Uterus (tissue), 4 donors: ENCODE results near the gene FAM124B. TPM values are rescaled to one million over a fixed set of nuclear protein-coding genes. Genes with fewer than 3 reads are reported as not detected.

Experiments used
- DNase-seq, 2 donors: peaks; one replicate each; pipeline ENCODE4 v3.0.0-alpha.2; 2019 to 2020
- H3K27ac ChIP-seq, 2 donors: fragments of 200-600 bp; sonication (generic); 1 replicate in 1 of 2; 2 replicates in 1 of 2; pipeline ENCODE4 v1.5.1; 2016 to 2018
- H3K27me3 ChIP-seq, 2 donors: fragments of 200-600 bp; sonication (generic); one replicate each; pipeline ENCODE4 v1.5.1; 2018 to 2019; ENCODE audit warnings: control low read depth in 1 of 2
- H3K36me3 ChIP-seq, 2 donors: fragments of 200-600 bp; sonication (generic); one replicate each; pipeline ENCODE4 v1.5.1; 2019; ENCODE audit warnings: control low read depth in 1 of 2
- H3K4me1 ChIP-seq, 2 donors: fragments of 200-600 bp; sonication (generic); one replicate each; pipeline ENCODE4 v1.5.1; 2018 to 2019; ENCODE audit warnings: control low read depth in 1 of 2
- H3K4me3 ChIP-seq, 2 donors: fragments of 200-600 bp; sonication (generic); 1 replicate in 1 of 2; 2 replicates in 1 of 2; pipeline ENCODE4 v1.5.1; 2018 to 2019; ENCODE audit warnings: mild to moderate bottlenecking in 1 of 2
- H3K9me3 ChIP-seq, 2 donors: fragments of 200-600 bp; sonication (generic); one replicate each; pipeline ENCODE4 v1.5.1; 2019; ENCODE audit warnings: control low read depth in 1 of 2
- POLR2A ChIP-seq, 2 donors: fragments of 450-650 bp; IDR thresholded peaks; one replicate each; pipeline ENCODE4 v1.6.1; 2016; ENCODE audit warnings: antibody characterized with exemption in 2 of 2, mild to moderate bottlenecking in 1 of 2, moderate library complexity in 1 of 2
- intact Hi-C: fragments of 100-400 bp; cut with DNase I; formaldehyde crosslinking; loops from one replicate; pipeline ENCODE4 v1.15.1; 2023; ENCODE audit warnings: low total_unique reads
- total RNA-seq, 4 donors: library from RNA; depleted of rRNA in 3 of 4; stranded (reverse); fragments of >200 nt in 3 of 4; gene quantifications; one replicate each; pipeline versions ENCODE4 v1.1.0 to v1.2.4, GENCODE V29; 2014 to 2023
- TF ChIP-seq, protein P1 (sequence below), 4 experiments: fragments of 200-600 bp in 2 of 4; fragments of 450-650 bp in 2 of 4; sonication (generic) in 2 of 4; IDR thresholded peaks; one replicate each; pipeline ENCODE4 v1.5.1; 2016 to 2019; ENCODE audit warnings: antibody characterized with exemption in 4 of 4, mild to moderate bottlenecking in 2 of 4, moderate library complexity in 1 of 4
- donor health status: DM: yes; HTN: yes; CAD: no.

The FAM124B gene
- total RNA-seq, 4 donors from 2014 or later, result 4.6 to 7.9 (median 6.5) TPM

DNA sequence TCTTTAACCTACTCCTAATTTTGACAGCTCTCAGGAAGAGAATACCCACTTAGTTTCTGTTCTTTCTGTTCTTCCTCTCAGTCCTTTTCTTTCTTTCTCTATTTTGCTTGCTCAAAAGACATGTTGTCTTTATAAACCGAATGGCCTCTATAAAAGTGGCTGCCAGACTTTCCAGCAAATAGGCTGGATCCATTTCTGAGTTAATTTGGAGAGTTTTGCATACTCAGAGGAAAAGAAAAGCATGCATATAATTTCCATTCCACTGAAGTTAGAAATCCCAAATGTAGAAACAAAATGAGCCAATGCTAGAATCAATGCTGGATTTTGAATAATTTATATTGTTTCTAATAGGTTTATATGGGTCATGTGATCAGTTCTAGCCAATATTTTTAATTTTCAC is 65.9 kb downstream of the FAM124B start:
- intact Hi-C loops, result no loop called here
- Histone ChIP-seq H3K27ac (no peak overlapping the region), H3K4me1 (no peaks in the 10 kb centered on the region), H3K4me3 (no peak overlapping the region), H3K27me3 (no peaks in the 10 kb centered on the region), H3K9me3 (no peaks in the 10 kb centered on the region), H3K36me3 (no peaks in the 10 kb centered on the region)
- no peak for TF ChIP-seq POLR2A (IDR thresholded peaks at IDR 0.05)
- TF ChIP-seq, protein P1, sequence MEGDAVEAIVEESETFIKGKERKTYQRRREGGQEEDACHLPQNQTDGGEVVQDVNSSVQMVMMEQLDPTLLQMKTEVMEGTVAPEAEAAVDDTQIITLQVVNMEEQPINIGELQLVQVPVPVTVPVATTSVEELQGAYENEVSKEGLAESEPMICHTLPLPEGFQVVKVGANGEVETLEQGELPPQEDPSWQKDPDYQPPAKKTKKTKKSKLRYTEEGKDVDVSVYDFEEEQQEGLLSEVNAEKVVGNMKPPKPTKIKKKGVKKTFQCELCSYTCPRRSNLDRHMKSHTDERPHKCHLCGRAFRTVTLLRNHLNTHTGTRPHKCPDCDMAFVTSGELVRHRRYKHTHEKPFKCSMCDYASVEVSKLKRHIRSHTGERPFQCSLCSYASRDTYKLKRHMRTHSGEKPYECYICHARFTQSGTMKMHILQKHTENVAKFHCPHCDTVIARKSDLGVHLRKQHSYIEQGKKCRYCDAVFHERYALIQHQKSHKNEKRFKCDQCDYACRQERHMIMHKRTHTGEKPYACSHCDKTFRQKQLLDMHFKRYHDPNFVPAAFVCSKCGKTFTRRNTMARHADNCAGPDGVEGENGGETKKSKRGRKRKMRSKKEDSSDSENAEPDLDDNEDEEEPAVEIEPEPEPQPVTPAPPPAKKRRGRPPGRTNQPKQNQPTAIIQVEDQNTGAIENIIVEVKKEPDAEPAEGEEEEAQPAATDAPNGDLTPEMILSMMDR (IDR thresholded peaks at IDR 0.05), result no peak
- no peak for DNase-seq

DNA sequence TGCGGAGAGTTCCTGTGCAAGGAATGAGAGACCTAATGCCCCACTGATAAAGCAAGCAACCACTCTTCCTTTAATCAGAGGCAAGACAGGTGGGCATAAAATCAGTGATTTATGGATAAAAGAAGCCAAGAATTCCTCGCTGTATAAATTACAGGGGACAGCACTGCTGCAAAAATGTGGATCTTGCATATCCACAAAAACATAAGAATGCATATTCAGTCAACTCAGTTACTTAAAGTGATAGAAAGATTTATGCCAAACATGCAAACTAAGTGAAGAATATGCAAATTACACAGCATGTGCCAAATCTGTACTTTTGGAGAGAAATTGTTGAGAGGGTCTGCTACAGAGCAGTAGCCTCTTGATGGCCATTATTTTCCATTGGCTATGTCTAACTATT is 67.2 kb downstream of the FAM124B start:
- Histone ChIP-seq H3K4me1 (no peaks in the 10 kb centered on the region), H3K4me3 (no peak overlapping the region), H3K9me3 (no peaks in the 10 kb centered on the region), H3K27me3 (no peaks in the 10 kb centered on the region), H3K27ac (no peak overlapping the region), H3K36me3 (no peaks in the 10 kb centered on the region)
- intact Hi-C loops, result no loop called here
- TF ChIP-seq, protein P1 (IDR thresholded peaks at IDR 0.05), result no peak
- TF ChIP-seq POLR2A (IDR thresholded peaks at IDR 0.05), result no peak
- no peak for DNase-seq

DNA sequence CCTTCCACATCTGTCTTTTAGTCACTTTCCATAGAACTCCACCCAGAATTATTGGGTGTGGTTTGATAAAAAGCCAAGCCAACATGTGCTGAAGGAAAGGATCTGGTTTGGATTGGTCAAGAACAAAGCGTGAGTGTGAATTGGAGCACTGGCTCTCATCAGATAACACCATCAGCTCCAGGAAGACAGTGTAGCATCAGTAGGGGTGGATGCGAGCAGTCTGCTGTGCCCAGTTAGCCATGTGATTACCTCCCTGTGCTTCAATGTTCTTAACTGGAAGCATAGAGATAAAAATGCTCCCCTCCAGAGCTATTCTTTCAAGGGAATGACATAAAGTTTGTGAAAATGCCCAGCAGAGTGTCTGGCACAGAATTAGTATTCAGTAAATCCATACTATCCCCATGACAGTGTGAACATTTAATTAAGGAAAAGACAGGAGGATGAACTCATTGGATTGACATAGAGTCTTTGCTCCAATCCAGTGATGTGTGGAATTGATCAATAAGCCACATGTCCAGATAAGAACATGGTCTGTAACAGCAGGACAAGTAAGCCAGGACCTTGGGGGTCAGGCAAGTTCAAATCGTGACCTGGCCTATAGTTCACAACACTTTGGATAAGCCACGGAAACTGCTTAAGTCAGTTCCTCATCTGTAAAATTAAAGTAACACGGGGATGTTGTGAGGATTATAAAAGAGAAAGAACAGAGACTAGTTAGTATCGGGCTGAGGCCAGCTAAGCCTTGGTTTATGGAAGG is 68.0 kb downstream of the FAM124B start:
- Histone ChIP-seq H3K4me1 (no peaks in the 10 kb centered on the region), H3K27ac (no peak overlapping the region), H3K27me3 (no peaks in the 10 kb centered on the region), H3K36me3 (no peaks in the 10 kb centered on the region), H3K4me3 (no peak overlapping the region), H3K9me3 (no peaks in the 10 kb centered on the region)
- DNase-seq, result no peak
- intact Hi-C loops, result no loop called here
- TF ChIP-seq POLR2A (IDR thresholded peaks at IDR 0.05), result no peak
- TF ChIP-seq, protein P1 (IDR thresholded peaks at IDR 0.05), result no peak

DNA sequence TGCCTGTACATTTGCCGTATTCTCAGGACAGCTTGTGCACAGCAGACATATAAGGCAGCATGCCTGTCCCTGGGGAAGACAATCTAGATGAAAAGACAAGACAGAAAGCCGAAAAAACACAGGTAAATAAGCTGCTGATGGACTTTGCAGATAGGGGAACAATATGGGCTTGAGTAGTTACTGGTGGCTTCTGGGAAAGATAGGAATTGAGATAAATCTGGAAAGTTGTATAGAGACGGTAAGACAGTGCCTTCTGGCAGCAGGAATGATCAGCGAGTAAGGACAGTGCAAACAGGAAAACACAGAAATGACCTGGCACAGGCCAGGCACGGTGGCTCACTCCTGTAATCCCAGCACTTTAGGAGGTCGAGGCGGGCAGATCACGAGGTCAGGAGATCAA is 70.2 kb downstream of the FAM124B start:
- no peak for DNase-seq
- Histone ChIP-seq H3K4me3 (no peak overlapping the region), H3K36me3 (no peaks in the 10 kb centered on the region), H3K27me3 (no peaks in the 10 kb centered on the region), H3K27ac (no peak overlapping the region), H3K9me3 (no peaks in the 10 kb centered on the region), H3K4me1 (no peaks in the 10 kb centered on the region)
- no peak for TF ChIP-seq POLR2A (IDR thresholded peaks at IDR 0.05)
- TF ChIP-seq, protein P1 (IDR thresholded peaks at IDR 0.05), result no peak
- intact Hi-C loops, result no loop called here

DNA sequence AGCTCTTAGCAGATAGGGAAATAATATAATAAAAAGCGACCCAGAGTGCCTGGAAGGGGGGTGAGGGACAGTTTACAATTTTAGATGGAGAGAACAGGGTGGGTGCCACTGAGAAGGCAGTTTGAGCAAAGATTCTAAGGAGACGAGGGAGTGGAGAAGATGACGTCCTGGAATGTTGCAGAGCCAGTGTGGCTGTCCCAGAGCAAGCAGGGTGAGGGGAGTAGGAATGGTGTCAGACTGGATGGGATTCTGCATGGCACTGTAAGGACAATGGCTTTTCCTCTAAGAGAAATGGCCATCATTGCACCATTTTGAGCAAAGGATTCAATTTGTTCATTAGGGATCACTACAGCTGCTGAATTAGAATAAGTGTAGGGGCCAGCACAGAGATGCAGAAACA is 73.1 kb downstream of the FAM124B start:
- DNase-seq, result no peak
- intact Hi-C loops, result no loop called here
- H3K27me3 ChIP-seq, result no peaks in the 10 kb centered on the region

More for the DNA sequence above, 73.1 kb downstream of the FAM124B start:
- no peaks in the 10 kb centered on the region for H3K36me3 ChIP-seq
- no peak overlapping the region for H3K27ac ChIP-seq
- H3K4me1 ChIP-seq, result no peaks in the 10 kb centered on the region
- H3K4me3 ChIP-seq, result no peak overlapping the region
- H3K9me3 ChIP-seq, result no peaks in the 10 kb centered on the region
- no peak for TF ChIP-seq POLR2A (IDR thresholded peaks at IDR 0.05)
- TF ChIP-seq, protein P1 (IDR thresholded peaks at IDR 0.05), result no peak

Other genes starting within 250 kb of the FAM124B start
- gene CUL3, start 183.3 kb upstream of the FAM124B start, total RNA-seq, result 100 to 1,000 TPM in 2 of 4 donors, 10 to 100 TPM in 2; 37.4 to 126 (median 97.5) TPM